Measurements from ENCODE around the gene ATP11A. TPM values are rescaled to one million over a fixed set of nuclear protein-coding genes. Genes with fewer than 3 reads are reported as not detected.

ATP11A gene
- total RNA-seq, 1 experiment from 2014 or later, result 9.4 TPM

DNA sequence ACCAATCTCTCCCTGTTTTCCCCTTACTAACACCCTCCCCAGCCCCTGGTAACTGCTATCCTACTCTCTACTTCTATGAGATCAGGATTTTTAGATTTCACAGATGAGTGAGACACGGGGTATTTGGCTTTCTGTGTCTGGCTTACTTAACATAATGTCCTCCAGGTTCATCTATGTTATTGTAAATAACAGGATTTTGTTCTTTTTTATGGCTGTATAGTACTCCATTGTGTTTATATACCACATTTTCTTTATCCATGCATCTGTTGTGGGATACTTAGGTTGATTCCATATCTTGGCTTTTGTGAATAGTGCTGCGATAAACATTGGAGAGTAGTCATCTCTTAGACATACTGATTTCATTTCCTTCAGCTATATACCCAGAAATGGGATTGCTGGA, 28.5 kb upstream of the ATP11A start:
- DNase-seq (ENCODE audit: low spot score), result no peak
- no peak for TF ChIP-seq EZH2 (IDR thresholded peaks at IDR 0.05; ENCODE audit: borderline replicate concordance, low read depth, low read length, poor library complexity, severe bottlenecking)
- TF ChIP-seq, protein P1, sequence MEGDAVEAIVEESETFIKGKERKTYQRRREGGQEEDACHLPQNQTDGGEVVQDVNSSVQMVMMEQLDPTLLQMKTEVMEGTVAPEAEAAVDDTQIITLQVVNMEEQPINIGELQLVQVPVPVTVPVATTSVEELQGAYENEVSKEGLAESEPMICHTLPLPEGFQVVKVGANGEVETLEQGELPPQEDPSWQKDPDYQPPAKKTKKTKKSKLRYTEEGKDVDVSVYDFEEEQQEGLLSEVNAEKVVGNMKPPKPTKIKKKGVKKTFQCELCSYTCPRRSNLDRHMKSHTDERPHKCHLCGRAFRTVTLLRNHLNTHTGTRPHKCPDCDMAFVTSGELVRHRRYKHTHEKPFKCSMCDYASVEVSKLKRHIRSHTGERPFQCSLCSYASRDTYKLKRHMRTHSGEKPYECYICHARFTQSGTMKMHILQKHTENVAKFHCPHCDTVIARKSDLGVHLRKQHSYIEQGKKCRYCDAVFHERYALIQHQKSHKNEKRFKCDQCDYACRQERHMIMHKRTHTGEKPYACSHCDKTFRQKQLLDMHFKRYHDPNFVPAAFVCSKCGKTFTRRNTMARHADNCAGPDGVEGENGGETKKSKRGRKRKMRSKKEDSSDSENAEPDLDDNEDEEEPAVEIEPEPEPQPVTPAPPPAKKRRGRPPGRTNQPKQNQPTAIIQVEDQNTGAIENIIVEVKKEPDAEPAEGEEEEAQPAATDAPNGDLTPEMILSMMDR (conservative IDR thresholded peaks at IDR 0.05; ENCODE audit: low read depth, low read length), result no peak
- intact Hi-C loops (cut with micrococcal nuclease; ENCODE audit: unreplicated experiment), result no loop called here
- POLR2A ChIA-PET (ENCODE audit: low non-redundant PET), result no interaction called here
- H3K9me3 ChIP-seq (ENCODE audit: low read depth, low read length, poor library complexity, severe bottlenecking), result no peaks in the 10 kb centered on the region
- CTCF ChIA-PET, result no interaction called here
- no peak overlapping the region for H3K27ac ChIP-seq (ENCODE audit: low read depth, low read length, poor library complexity, severe bottlenecking)
- BruUV-seq (replicated peaks), result no TSS peak
- no peaks in the 10 kb centered on the region for H3K27me3 ChIP-seq (replicated peaks; ENCODE audit: insufficient read depth, low read depth, low read length, poor library complexity)
- H3K4me1 ChIP-seq (ENCODE audit: insufficient read depth, low read length, poor library complexity, severe bottlenecking), result peaks cover 6% of the 10 kb centered on the region
- H3K36me3 ChIP-seq (ENCODE audit: insufficient read depth, low read length, poor library complexity, severe bottlenecking), result no peaks in the 10 kb centered on the region
- no peak overlapping the region for H3K4me3 ChIP-seq (ENCODE audit: low read depth, low read length, poor library complexity, severe bottlenecking)

DNA sequence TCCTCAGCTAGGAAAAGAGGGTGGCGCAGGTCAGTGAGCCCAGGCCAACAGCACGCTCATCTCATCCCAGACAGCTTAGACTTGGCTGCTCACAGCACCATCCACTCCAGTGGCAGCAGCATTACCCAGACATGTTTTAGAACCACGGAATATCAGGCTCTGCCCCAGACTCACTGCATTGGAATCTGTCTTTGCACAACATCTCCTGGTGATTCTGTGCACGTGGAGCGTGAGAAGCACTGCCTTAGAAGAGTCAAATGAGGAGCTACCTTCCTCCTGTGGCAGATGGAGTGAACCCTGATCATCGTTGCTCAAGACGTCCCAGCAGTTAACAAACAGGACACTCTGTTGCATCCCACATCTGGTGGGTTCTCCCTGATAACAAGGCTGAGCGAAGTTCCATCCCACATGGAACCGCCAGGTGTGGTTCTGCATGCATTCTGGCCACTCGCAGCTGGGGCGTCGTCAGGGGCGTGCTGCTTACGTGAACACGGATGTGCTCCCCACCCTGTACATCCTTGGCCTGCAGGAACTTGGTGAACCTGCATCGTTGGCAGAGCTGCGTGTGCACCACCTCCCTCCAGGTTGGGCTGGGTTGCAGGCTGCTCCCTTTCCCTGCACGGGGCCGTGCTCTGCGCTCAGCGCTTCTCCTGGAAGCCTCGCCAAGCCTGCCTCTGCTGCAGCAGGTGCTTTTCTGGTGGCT, 25.2 kb upstream of the ATP11A start:
- Histone ChIP-seq H3K27ac (ENCODE audit: low read depth, low read length, poor library complexity, severe bottlenecking) (no peak overlapping the region), H3K9me3 (ENCODE audit: low read depth, low read length, poor library complexity, severe bottlenecking) (no peaks in the 10 kb centered on the region), H3K36me3 (ENCODE audit: insufficient read depth, low read length, poor library complexity, severe bottlenecking) (no peaks in the 10 kb centered on the region), H3K4me3 (ENCODE audit: low read depth, low read length, poor library complexity, severe bottlenecking) (no peak overlapping the region), H3K27me3 (replicated peaks; ENCODE audit: insufficient read depth, low read depth, low read length, poor library complexity) (peaks cover 3% of the 10 kb centered on the region), H3K4me1 (ENCODE audit: insufficient read depth, low read length, poor library complexity, severe bottlenecking) (no peaks in the 10 kb centered on the region)
- DNase-seq (ENCODE audit: low spot score), result no peak
- CTCF ChIA-PET, result no interaction called here
- intact Hi-C loops (cut with micrococcal nuclease; ENCODE audit: unreplicated experiment), result no loop called here
- POLR2A ChIA-PET (ENCODE audit: low non-redundant PET), result no interaction called here
- BruUV-seq (replicated peaks), result no TSS peak
- TF ChIP-seq, protein P1 (conservative IDR thresholded peaks at IDR 0.05; ENCODE audit: low read depth, low read length), result no peak
- no peak for TF ChIP-seq EZH2 (IDR thresholded peaks at IDR 0.05; ENCODE audit: borderline replicate concordance, low read depth, low read length, poor library complexity, severe bottlenecking)

DNA sequence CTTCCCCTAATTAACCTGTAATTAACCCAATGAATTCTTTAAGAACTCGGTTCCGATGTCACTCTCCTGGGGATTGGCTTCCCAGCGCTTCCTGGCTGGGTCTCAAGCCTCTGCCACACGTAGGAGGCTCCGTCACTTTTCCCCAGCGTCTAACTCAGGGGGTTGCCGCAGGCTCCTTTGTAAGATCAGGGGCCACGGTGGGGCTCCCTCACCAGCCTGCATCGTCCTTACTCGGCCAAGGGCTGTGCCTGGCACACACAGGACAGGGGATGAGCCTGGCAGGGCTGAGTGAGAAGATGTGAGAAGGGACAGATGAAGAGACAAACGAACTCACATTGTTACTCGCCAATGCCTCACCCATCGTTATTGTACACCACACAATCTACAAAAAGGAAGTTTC, 20.9 kb upstream of the ATP11A start:
- DNase-seq (ENCODE audit: low spot score), result no peak
- TF ChIP-seq EZH2 (IDR thresholded peaks at IDR 0.05; ENCODE audit: borderline replicate concordance, low read depth, low read length, poor library complexity, severe bottlenecking), result no peak
- TF ChIP-seq, protein P1 (conservative IDR thresholded peaks at IDR 0.05; ENCODE audit: low read depth, low read length), result no peak
- Histone ChIP-seq H3K4me1 (ENCODE audit: insufficient read depth, low read length, poor library complexity, severe bottlenecking) (no peaks in the 10 kb centered on the region), H3K9me3 (ENCODE audit: low read depth, low read length, poor library complexity, severe bottlenecking) (no peaks in the 10 kb centered on the region), H3K4me3 (ENCODE audit: low read depth, low read length, poor library complexity, severe bottlenecking) (no peak overlapping the region), H3K27me3 (replicated peaks; ENCODE audit: insufficient read depth, low read depth, low read length, poor library complexity) (peaks cover 3% of the 10 kb centered on the region), H3K36me3 (ENCODE audit: insufficient read depth, low read length, poor library complexity, severe bottlenecking) (no peaks in the 10 kb centered on the region), H3K27ac (ENCODE audit: low read depth, low read length, poor library complexity, severe bottlenecking) (no peak overlapping the region)
- intact Hi-C loops (cut with micrococcal nuclease; ENCODE audit: unreplicated experiment), result no loop called here
- ChIA-PET CTCF (no interaction called here), POLR2A (ENCODE audit: low non-redundant PET) (no interaction called here)
- BruUV-seq (replicated peaks), result no TSS peak
